NB4 (cell line): ENCODE data around the gene BUD13.

ENCODE experiments used
- CTCF ChIP-seq: IDR thresholded peaks from one replicate; pipeline ENCODE4 v1.5.1; 2012; ENCODE audit warnings: low read depth, low read length
- MAX ChIP-seq: IDR thresholded peaks from 2 replicates; pipeline ENCODE4 v1.6.1; 2011; ENCODE audit warnings: low read depth, low read length
- POLR2A ChIP-seq: IDR thresholded peaks from 2 replicates; pipeline ENCODE4 v1.6.1; 2011; ENCODE audit warnings: mild to moderate bottlenecking; ENCODE audit not compliant: insufficient read length; ENCODE audit errors: extremely low read depth

- TF ChIP-seq POLR2A: no peak
- TF ChIP-seq CTCF: no peak
- TF ChIP-seq MAX: no peak
These were observed 31.2 kb upstream of the BUD13 start for GRCh38 chr11:116804001-116804400.
